Activated CD4-positive, alpha-beta T cell treated with anti-CD3 and anti-CD28 coated beads for 36 hours (primary cell): ENCODE data around the gene HTN1. TPM values are rescaled to one million over a fixed set of nuclear protein-coding genes. Genes with fewer than 3 reads are reported as not detected.

Experiments used
- ATAC-seq: fragments of 200-7000 bp; cut with Tn5 transposase; one replicate; pipeline ENCODE4 v1.10.0; 2021; ENCODE audit warnings: mild to moderate bottlenecking, moderate library complexity
- CTCF ChIA-PET: fragments of 350-600 bp; sonication (Branson Sonifier 250); formaldehyde crosslinking; loops from one replicate; lab custom pipeline; 2021; ENCODE audit warnings: antibody characterized with exemption; lab: Charles Lee
- POLR2A ChIA-PET: fragments of 350-600 bp; sonication (Branson Sonifier 250); formaldehyde crosslinking; loops from one replicate; lab custom pipeline; 2021; ENCODE audit warnings: antibody characterized with exemption, inconsistent platforms; lab: Charles Lee
- DNase-seq: peaks from one replicate; pipeline ENCODE4 v3.0.0-alpha.2; 2020
- H3K27ac Mint-ChIP-seq: one replicate; pipeline ENCODE4 v1.8.0; 2021; ENCODE audit warnings: mixed read lengths
- H3K27me3 Mint-ChIP-seq: one replicate; pipeline ENCODE4 v1.8.0; 2021; ENCODE audit warnings: mixed read lengths
- H3K36me3 Mint-ChIP-seq: one replicate; pipeline ENCODE4 v1.8.0; 2021; ENCODE audit warnings: low read depth, mixed read lengths
- H3K4me1 Mint-ChIP-seq: one replicate; pipeline ENCODE4 v1.8.0; 2021; ENCODE audit warnings: mixed read lengths
- H3K4me3 Mint-ChIP-seq: one replicate; pipeline ENCODE4 v1.8.0; 2021; ENCODE audit warnings: mild to moderate bottlenecking, moderate library complexity, mixed read lengths
- H3K9me3 Mint-ChIP-seq: one replicate; pipeline ENCODE4 v1.8.0; 2021; ENCODE audit warnings: low read depth, mixed read lengths
- intact Hi-C, 2 experiments: fragments of 100-400 bp; cut with DNase I in 1 of 2; cut with micrococcal nuclease in 1 of 2; formaldehyde crosslinking; loops; one replicate each; pipeline versions ENCODE4 v1.14.2 to v1.15.1; 2022 to 2024; cut with DNase I, micrococcal nuclease
- total RNA-seq, 2 experiments: library from RNA; stranded (reverse); gene quantifications; one replicate each; pipeline ENCODE4 v1.2.3, GENCODE V29; 2021

HTN1 gene
- total RNA-seq, 2 experiments from 2014 or later = not detected

DNA sequence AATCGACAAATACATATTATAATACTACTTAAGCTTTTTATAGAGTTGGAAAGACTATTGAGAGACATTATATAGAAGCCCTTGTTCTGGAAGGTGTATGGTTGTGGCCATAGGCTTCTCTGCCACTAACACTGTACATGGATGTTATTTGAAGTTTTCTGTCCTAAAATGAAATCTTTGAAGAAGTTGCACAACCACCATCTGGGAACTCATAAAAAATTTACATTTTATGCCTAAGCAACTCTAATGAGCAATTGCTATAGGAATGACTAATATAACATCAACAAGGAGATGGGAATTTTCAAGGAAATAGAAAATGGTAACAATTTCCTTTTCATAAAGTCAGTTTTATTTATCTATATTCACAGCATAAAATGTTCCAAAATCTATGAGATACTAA is 7.4 kb downstream of the HTN1 start:
- Mint-ChIP-seq H3K27ac (no peak overlapping the region), H3K9me3 (peaks cover 2% of the 10 kb centered on the region), H3K4me1 (no peaks in the 10 kb centered on the region), H3K27me3 (no peaks in the 10 kb centered on the region), H3K36me3 (no peaks in the 10 kb centered on the region), H3K4me3 (no peak overlapping the region)
- ChIA-PET CTCF (interaction anchor here (0.6 kb wide), 1 partner anchor 671 kb away, joined by 4 read pairs; no protein-coding TSS in a partner anchor), POLR2A (no interaction called here)
- ATAC-seq = no peak
- DNase-seq = no peak
- intact Hi-C loops = no loop called here

DNA sequence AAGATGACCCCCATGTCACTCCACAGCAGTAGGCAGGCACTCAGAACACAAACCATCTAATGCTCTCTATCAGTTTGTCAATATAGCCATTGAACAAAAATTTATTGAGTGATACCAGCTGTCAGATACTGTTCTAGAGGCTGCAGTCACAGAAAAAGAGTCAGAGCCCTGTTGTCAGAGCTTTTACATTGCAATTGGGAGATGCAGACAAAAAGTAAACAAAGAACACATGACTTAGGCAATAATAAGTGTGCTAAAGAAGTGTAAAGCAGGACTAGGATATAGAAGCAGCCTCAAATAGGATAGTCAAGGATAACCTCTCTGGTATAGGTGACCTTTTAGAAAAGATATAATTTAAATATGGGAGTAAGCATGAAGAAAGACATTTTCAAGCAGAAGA is 8.9 kb downstream of the HTN1 start:
- CTCF ChIA-PET = no interaction called here
- Mint-ChIP-seq H3K27ac (no peak overlapping the region), H3K27me3 (no peaks in the 10 kb centered on the region), H3K9me3 (peaks cover 2% of the 10 kb centered on the region), H3K4me1 (no peaks in the 10 kb centered on the region), H3K4me3 (no peak overlapping the region), H3K36me3 (no peaks in the 10 kb centered on the region)
- POLR2A ChIA-PET = no interaction called here
- no peak for ATAC-seq
- no peak for DNase-seq
- intact Hi-C loops = no loop called here

DNA sequence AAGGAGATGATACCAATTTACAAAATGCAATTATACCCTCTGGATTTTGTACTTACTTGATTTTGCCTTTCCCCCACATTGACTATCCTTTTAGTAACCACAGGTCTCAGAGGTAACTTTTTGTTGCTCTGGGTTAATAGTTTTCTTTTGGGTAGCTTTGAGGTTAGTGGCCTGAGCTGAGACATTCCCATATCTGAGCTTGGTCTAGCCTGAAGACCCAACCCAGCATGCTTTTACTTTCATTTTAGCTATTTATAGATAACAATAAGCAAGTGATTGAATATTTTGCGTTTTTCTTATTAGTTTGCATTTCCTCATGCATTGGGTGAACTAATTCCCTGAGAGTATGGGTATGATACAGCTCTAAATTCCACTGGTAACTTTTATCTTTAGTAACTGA is 11.8 kb downstream of the HTN1 start:
- ChIA-PET CTCF (interaction anchor here (0.7 kb wide), 1 partner anchor 9 kb away, joined by 3 read pairs; no protein-coding TSS in a partner anchor), POLR2A (no interaction called here)
- Mint-ChIP-seq H3K4me3 (no peak overlapping the region), H3K4me1 (no peaks in the 10 kb centered on the region), H3K9me3 (no peaks in the 10 kb centered on the region), H3K27me3 (no peaks in the 10 kb centered on the region), H3K36me3 (no peaks in the 10 kb centered on the region), H3K27ac (no peak overlapping the region)
- DNase-seq (no peak), ATAC-seq (no peak)
- intact Hi-C loops = no loop called here

DNA sequence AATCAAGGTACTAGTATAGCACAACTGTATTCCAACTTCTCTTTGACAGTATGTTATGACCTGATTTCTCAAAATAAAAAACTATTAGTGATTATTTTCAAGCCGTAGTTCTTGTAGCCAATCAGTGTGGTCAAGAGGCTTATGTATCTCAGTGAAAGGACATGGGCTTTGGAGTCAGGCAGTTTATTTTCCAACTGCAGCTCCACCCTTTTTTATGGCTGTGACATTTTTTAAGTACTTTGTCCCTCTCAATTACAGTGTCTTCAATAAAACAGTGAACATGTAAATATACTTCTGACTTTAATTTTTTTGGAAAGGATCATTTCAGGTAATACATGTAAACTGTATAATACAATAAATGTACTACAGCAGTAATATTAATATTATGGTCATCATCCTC is 30.0 kb downstream of the HTN1 start:
- Mint-ChIP-seq H3K4me1 (no peaks in the 10 kb centered on the region), H3K36me3 (no peaks in the 10 kb centered on the region), H3K27me3 (no peaks in the 10 kb centered on the region), H3K9me3 (no peaks in the 10 kb centered on the region), H3K4me3 (no peak overlapping the region), H3K27ac (no peak overlapping the region)
- DNase-seq (no peak), ATAC-seq (no peak)
- ChIA-PET CTCF (no interaction called here), POLR2A (no interaction called here)
- intact Hi-C loops = no loop called here

DNA sequence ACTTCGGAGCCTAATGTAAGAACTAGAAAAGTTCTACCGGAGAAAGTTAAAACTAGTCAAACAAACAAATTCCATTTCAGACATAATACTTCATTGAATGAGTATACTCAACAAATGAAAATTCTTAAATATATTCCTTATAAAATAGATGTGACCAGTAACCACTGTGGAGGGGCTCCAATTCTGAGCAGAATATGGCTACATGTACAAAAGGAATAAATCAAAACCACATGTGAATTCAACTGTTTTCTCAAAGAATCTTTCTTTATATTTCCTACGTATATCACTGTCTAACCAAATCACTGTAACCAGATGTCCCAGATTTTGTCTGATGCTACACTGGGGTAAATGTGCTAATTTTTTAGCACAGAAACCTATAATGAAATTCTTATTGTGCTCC is 49.0 kb downstream of the HTN1 start:
- Mint-ChIP-seq H3K9me3 (no peaks in the 10 kb centered on the region), H3K27ac (no peak overlapping the region), H3K4me3 (no peak overlapping the region), H3K4me1 (no peaks in the 10 kb centered on the region), H3K27me3 (no peaks in the 10 kb centered on the region), H3K36me3 (no peaks in the 10 kb centered on the region)
- intact Hi-C loops = no loop called here
- ChIA-PET POLR2A (no interaction called here), CTCF (no interaction called here)
- no peak for DNase-seq
- no peak for ATAC-seq

Other genes starting within 250 kb of the HTN1 start
- not detected for gene SULT1E1, start 190.3 kb upstream of the HTN1 start, total RNA-seq
- gene CSN1S1, start 119.4 kb upstream of the HTN1 start, total RNA-seq = not detected
- not detected for gene CSN2, start 84.7 kb upstream of the HTN1 start, total RNA-seq
- gene STATH, start 54.5 kb upstream of the HTN1 start, total RNA-seq = not detected
- not detected for gene HTN3, start 22.0 kb upstream of the HTN1 start, total RNA-seq
- not detected for gene PRR27, start 103.8 kb downstream of the HTN1 start, total RNA-seq
- gene ODAM, start 145.3 kb downstream of the HTN1 start, total RNA-seq = not detected
- not detected for gene FDCSP, start 175.7 kb downstream of the HTN1 start, total RNA-seq
- gene CSN3, start 192.2 kb downstream of the HTN1 start, total RNA-seq = not detected